Bronchial epithelial cell (primary cell): ENCODE measurements around the gene SRSF12. TPM values are rescaled to one million over a fixed set of nuclear protein-coding genes. Genes with fewer than 3 reads are reported as not detected.

Experiments used
- DNase-seq: peaks from one replicate; pipeline ENCODE4 v3.0.0-alpha.2; 2010; ENCODE audit warnings: low read depth
- FAIRE-seq: peaks from 2 replicates; lab custom pipeline; 2011; peaks lifted over from hg19 to GRCh38; lab: Jason Lieb, UNC
- H3K27me3 ChIP-seq: 2 replicates; pipeline ENCODE4 v1.5.1; 2011; ENCODE audit warnings: low read length; ENCODE audit not compliant: control insufficient read depth, insufficient read depth
- H3K36me3 ChIP-seq: 2 replicates; pipeline ENCODE4 v1.5.1; 2011; ENCODE audit warnings: low read length; ENCODE audit not compliant: control insufficient read depth, insufficient read depth
- H3K4me3 ChIP-seq: 2 replicates; pipeline ENCODE4 v1.5.1; 2011; ENCODE audit warnings: mild to moderate bottlenecking, low read depth, low read length, control low read depth
- CTCF ChIP-seq: IDR thresholded peaks from 2 replicates; pipeline ENCODE4 v1.5.1; 2011; ENCODE audit warnings: mild to moderate bottlenecking, moderate library complexity, low read length, control low read depth, inconsistent platforms; ENCODE audit not compliant: insufficient read depth, severe bottlenecking
- total RNA-seq: library from RNA; depleted of rRNA; stranded (reverse); fragments of >200 nt; gene quantifications from 2 replicates; pipeline ENCODE4 v1.2.1, GENCODE V29; 2014

SRSF12 gene
- total RNA-seq, 1 donor from 2014 or later = under 0.01 TPM

- no peak for DNase-seq
- no peak for TF ChIP-seq CTCF
- Histone ChIP-seq H3K4me3 (no peak overlapping the region), H3K36me3 (no peaks in the 10 kb centered on the region), H3K27me3 (no peaks in the 10 kb centered on the region)
- no peak for FAIRE-seq
Observed at GRCh38 chr6:89048288-89048923, 69.5 kb downstream of the SRSF12 start.

- Histone ChIP-seq H3K27me3 (no peaks in the 10 kb centered on the region), H3K36me3 (no peaks in the 10 kb centered on the region), H3K4me3 (no peak overlapping the region)
- TF ChIP-seq CTCF = no peak
- no peak for DNase-seq
- no peak for FAIRE-seq
Observed at GRCh38 chr6:89047473-89047872, 70.4 kb downstream of the SRSF12 start.

Other genes starting within 250 kb of the SRSF12 start
- gene RNGTT, start 154.5 kb downstream of the SRSF12 start, total RNA-seq = 19.7 and 20.8 TPM in 2 replicates
- 21.1 and 32.8 TPM in 2 replicates for gene PNRC1, start 37.3 kb downstream of the SRSF12 start, total RNA-seq
- gene PM20D2, start 28.0 kb upstream of the SRSF12 start, total RNA-seq = 6.1 and 7.1 TPM in 2 replicates
- gene GABRR1, start 99.3 kb upstream of the SRSF12 start, total RNA-seq = not detected in 2 replicates
- gene GABRR2, start 197.2 kb upstream of the SRSF12 start, total RNA-seq = under 0.01 and 0.26 TPM in 2 replicates
- 20.5 and 28.4 TPM in 2 replicates for gene UBE2J1, start 234.7 kb upstream of the SRSF12 start, total RNA-seq